Astrocyte of the cerebellum (primary cell): ENCODE data around the gene DNAH9.
A peak's percentile ranks its signal among the peaks of the same experiment; 100 is the strongest.

Experiments used
- DNase-seq: peaks from one replicate; pipeline ENCODE4 v3.0.0-alpha.2; 2011; ENCODE audit warnings: low read depth
- H3K4me3 ChIP-seq: 2 replicates; pipeline ENCODE4 v1.5.1; 2011; ENCODE audit warnings: mild to moderate bottlenecking, low read depth, low read length, moderate library complexity
- CTCF ChIP-seq: IDR thresholded peaks from 2 replicates; pipeline ENCODE4 v1.5.1; 2012; ENCODE audit warnings: low read length, low read depth, moderate library complexity, mild to moderate bottlenecking; ENCODE audit errors: missing control alignments
- in situ Hi-C: cut with HindIII; loops from 2 replicates; pipeline ENCODE4 v1.10.0; 2017; ENCODE audit warnings: low sequenced_read_pairs

Gene DNAH9

GRCh38 chr17:11705111-11705510 lies 106.8 kb downstream of the DNAH9 start:
- in situ Hi-C loops, result no loop called here

GRCh38 chr17:11707586-11707985 lies 109.3 kb downstream of the DNAH9 start:
- in situ Hi-C loops, result no loop called here
- H3K4me3 ChIP-seq, result no peak overlapping the region
- no peak for TF ChIP-seq CTCF
- DNase-seq, result no peak

More at GRCh38 chr17:11705111-11705510, 106.8 kb downstream of the DNAH9 start:
- H3K4me3 ChIP-seq, result no peak overlapping the region
- TF ChIP-seq CTCF, result no peak
- DNase-seq, result peak; percentile 22

DNA sequence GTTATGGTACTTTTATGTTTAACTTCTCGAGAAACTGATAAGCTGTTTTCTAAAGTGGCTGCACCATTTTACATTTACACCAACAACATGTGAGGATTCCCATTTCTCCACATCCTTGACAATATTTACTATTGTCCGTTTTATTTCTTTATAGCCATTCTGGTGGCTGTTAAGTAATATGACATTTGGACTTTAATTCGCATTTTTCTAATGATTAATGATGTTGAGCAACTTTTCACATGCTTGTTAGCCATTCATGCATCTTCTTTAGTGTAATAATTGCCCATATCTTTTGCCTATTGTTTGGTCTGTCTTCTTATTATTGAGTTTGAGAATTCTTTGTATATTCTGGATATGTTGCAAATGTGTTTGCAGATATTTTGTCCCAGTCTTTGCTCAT lies 114.2 kb downstream of the DNAH9 start:
- in situ Hi-C loops, result loop anchor here (10.0 kb wide), 1 partner anchor 122 kb away; no protein-coding TSS in a partner anchor
- DNase-seq, result no peak
- TF ChIP-seq CTCF, result no peak
- H3K4me3 ChIP-seq, result no peak overlapping the region

GRCh38 chr17:11719203-11719602 lies 120.9 kb downstream of the DNAH9 start:
- in situ Hi-C loops, result loop anchor here (10.0 kb wide), 1 partner anchor 116 kb away; no protein-coding TSS in a partner anchor
- no peak for DNase-seq
- TF ChIP-seq CTCF, result no peak
- no peak overlapping the region for H3K4me3 ChIP-seq

DNA sequence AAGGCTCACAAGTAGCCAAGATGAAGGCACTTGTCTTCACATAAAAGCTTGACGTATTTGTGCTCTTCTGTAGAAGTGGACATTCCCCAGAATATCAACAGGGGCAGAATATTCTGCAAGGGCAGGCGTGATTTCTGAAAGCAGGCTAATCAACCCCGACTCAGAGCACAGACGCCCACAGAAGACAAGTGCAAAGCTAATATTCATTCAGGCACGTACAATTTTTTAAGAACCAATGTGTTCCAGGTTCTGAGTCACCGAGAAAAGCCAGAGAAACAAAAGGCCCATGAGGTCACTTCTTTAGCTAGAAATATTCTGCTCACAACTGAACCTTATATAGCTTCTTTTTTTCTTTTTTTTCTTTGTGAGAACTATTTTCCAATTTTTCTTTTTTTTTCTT lies 121.6 kb downstream of the DNAH9 start:
- in situ Hi-C loops, result loop anchor here (10.0 kb wide), 1 partner anchor 115 kb away; no protein-coding TSS in a partner anchor
- H3K4me3 ChIP-seq, result no peak overlapping the region
- no peak for TF ChIP-seq CTCF
- DNase-seq, result no peak

DNA sequence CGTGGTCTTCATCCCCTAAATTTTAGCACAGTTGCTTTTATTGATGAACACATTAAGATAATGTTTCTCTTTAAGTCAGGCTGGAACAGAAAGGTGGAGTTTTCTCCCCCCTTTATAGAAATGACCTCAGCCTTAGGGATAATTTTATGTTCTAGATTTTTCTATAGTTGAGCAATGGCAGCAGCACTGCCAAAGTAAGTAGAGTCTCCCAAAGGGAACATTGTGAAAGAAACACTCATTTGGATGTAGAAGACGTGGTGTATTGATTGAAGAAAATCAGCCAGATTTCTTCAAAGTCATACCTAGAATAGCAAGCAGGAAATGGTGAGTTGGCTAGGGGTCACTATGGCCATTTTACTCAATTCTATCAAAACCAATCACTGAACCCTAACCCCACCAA lies 122.5 kb downstream of the DNAH9 start:
- no peak overlapping the region for H3K4me3 ChIP-seq
- no peak for DNase-seq
- no peak for TF ChIP-seq CTCF
- in situ Hi-C loops, result no loop called here

GRCh38 chr17:11730747-11731146 lies 132.5 kb downstream of the DNAH9 start:
- TF ChIP-seq CTCF, result no peak
- H3K4me3 ChIP-seq, result no peak overlapping the region
- in situ Hi-C loops, result no loop called here
- DNase-seq, result no peak
